Measurements from ENCODE around the gene HMG20B.

Gene HMG20B

GRCh38 chr19:3534375-3535234 lies 38.1 kb upstream of the HMG20B start:
- DNase-seq (ENCODE audit: low spot score): no peak
- no peak overlapping the region for H3K27ac ChIP-seq (ENCODE audit: poor library complexity, severe bottlenecking)
- no peak for TF ChIP-seq CTCF (IDR thresholded peaks at IDR 0.05; ENCODE audit: poor library complexity, severe bottlenecking)
- peaks cover 31% of the 10 kb centered on the region for H3K36me3 ChIP-seq (ENCODE audit: low read depth)
- no peak overlapping the region for H3K4me3 ChIP-seq (ENCODE audit: severe bottlenecking)
- H3K9me3 ChIP-seq (ENCODE audit: severe bottlenecking): no peaks in the 10 kb centered on the region
- H3K4me1 ChIP-seq (ENCODE audit: insufficient read depth, poor library complexity, severe bottlenecking): no peaks in the 10 kb centered on the region
- ATAC-seq (ENCODE audit: low read depth): no peak
- H3K27me3 ChIP-seq (ENCODE audit: insufficient read depth, poor library complexity, severe bottlenecking): no peaks in the 10 kb centered on the region

GRCh38 chr19:3535235-3535535 lies 37.6 kb upstream of the HMG20B start:
- Histone ChIP-seq H3K4me1 (ENCODE audit: insufficient read depth, poor library complexity, severe bottlenecking) (no peaks in the 10 kb centered on the region), H3K9me3 (ENCODE audit: severe bottlenecking) (no peaks in the 10 kb centered on the region), H3K27ac (ENCODE audit: poor library complexity, severe bottlenecking) (no peak overlapping the region), H3K36me3 (ENCODE audit: low read depth) (peaks cover 33% of the 10 kb centered on the region), H3K27me3 (ENCODE audit: insufficient read depth, poor library complexity, severe bottlenecking) (no peaks in the 10 kb centered on the region), H3K4me3 (ENCODE audit: severe bottlenecking) (no peak overlapping the region)
- ATAC-seq (ENCODE audit: low read depth) (no peak), DNase-seq (ENCODE audit: low spot score) (no peak)
- no peak for TF ChIP-seq CTCF (IDR thresholded peaks at IDR 0.05; ENCODE audit: poor library complexity, severe bottlenecking)

- Histone ChIP-seq H3K9me3 (ENCODE audit: severe bottlenecking) (no peaks in the 10 kb centered on the region), H3K4me3 (ENCODE audit: severe bottlenecking) (no peak overlapping the region), H3K27ac (ENCODE audit: poor library complexity, severe bottlenecking) (no peak overlapping the region), H3K27me3 (ENCODE audit: insufficient read depth, poor library complexity, severe bottlenecking) (no peaks in the 10 kb centered on the region), H3K36me3 (ENCODE audit: low read depth) (peaks cover 33% of the 10 kb centered on the region), H3K4me1 (ENCODE audit: insufficient read depth, poor library complexity, severe bottlenecking) (no peaks in the 10 kb centered on the region)
- ATAC-seq (ENCODE audit: low read depth) (no peak), DNase-seq (ENCODE audit: low spot score) (no peak)
- no peak for TF ChIP-seq CTCF (IDR thresholded peaks at IDR 0.05; ENCODE audit: poor library complexity, severe bottlenecking)
Measured at GRCh38 chr19:3535563-3535965, 37.2 kb upstream of the HMG20B start.

GRCh38 chr19:3535981-3536380 lies 36.8 kb upstream of the HMG20B start:
- DNase-seq (ENCODE audit: low spot score) (no peak), ATAC-seq (ENCODE audit: low read depth) (no peak)
- peaks cover 33% of the 10 kb centered on the region for H3K36me3 ChIP-seq (ENCODE audit: low read depth)
- H3K27ac ChIP-seq (ENCODE audit: poor library complexity, severe bottlenecking): no peak overlapping the region
- no peaks in the 10 kb centered on the region for H3K4me1 ChIP-seq (ENCODE audit: insufficient read depth, poor library complexity, severe bottlenecking)
- TF ChIP-seq CTCF (IDR thresholded peaks at IDR 0.05; ENCODE audit: poor library complexity, severe bottlenecking): no peak
- no peaks in the 10 kb centered on the region for H3K27me3 ChIP-seq (ENCODE audit: insufficient read depth, poor library complexity, severe bottlenecking)
- H3K9me3 ChIP-seq (ENCODE audit: severe bottlenecking): no peaks in the 10 kb centered on the region
- no peak overlapping the region for H3K4me3 ChIP-seq (ENCODE audit: severe bottlenecking)

GRCh38 chr19:3536429-3537100 lies 36.2 kb upstream of the HMG20B start:
- peaks cover 27% of the 10 kb centered on the region for H3K36me3 ChIP-seq (ENCODE audit: low read depth)

More at GRCh38 chr19:3536429-3537100, 36.2 kb upstream of the HMG20B start:
- Histone ChIP-seq H3K4me1 (ENCODE audit: insufficient read depth, poor library complexity, severe bottlenecking) (no peaks in the 10 kb centered on the region), H3K4me3 (ENCODE audit: severe bottlenecking) (no peak overlapping the region), H3K9me3 (ENCODE audit: severe bottlenecking) (no peaks in the 10 kb centered on the region), H3K27me3 (ENCODE audit: insufficient read depth, poor library complexity, severe bottlenecking) (no peaks in the 10 kb centered on the region), H3K27ac (ENCODE audit: poor library complexity, severe bottlenecking) (no peak overlapping the region)
- no peak for DNase-seq (ENCODE audit: low spot score)
- no peak for ATAC-seq (ENCODE audit: low read depth)
- TF ChIP-seq CTCF (IDR thresholded peaks at IDR 0.05; ENCODE audit: poor library complexity, severe bottlenecking): no peak
